H1 (cell line): ENCODE results near the gene ST8SIA2. TPM values are rescaled to one million over a fixed set of nuclear protein-coding genes. Genes with fewer than 3 reads are reported as not detected.
A peak's percentile ranks its signal among the peaks of the same experiment; 100 is the strongest.

Experiments
- CTCF ChIA-PET: fragments of 300-600 bp; sonication (Branson Sonifier 250); formaldehyde crosslinking; loops from one replicate; lab custom pipeline; 2021; ENCODE audit not compliant: partially characterized antibody; lab: Charles Lee
- POLR2A ChIA-PET: fragments of 300-600 bp; sonication (Branson Sonifier 250); formaldehyde crosslinking; loops from one replicate; lab custom pipeline; 2021; ENCODE audit warnings: inconsistent platforms; ENCODE audit not compliant: partially characterized antibody; lab: Charles Lee
- DNase-seq, 2 experiments: peaks; one replicate each; pipeline versions ENCODE4 v3.0.0 to v3.0.0-alpha.2; 2010 to 2022; ENCODE audit warnings: low spot score in 2 of 2, low read depth in 1 of 2, mixed read lengths in 1 of 2
- FAIRE-seq: peaks from 2 replicates; lab custom pipeline; 2011; peaks lifted over from hg19 to GRCh38; lab: Jason Lieb, UNC
- H2AFZ ChIP-seq: 2 replicates; pipeline ENCODE4 v1.8.1; 2012; ENCODE audit warnings: low read length, inconsistent platforms
- H2AK5ac ChIP-seq: 2 replicates; pipeline ENCODE4 v1.6.1; 2013; ENCODE audit warnings: low read depth, low read length
- H2BK120ac ChIP-seq: replicated peaks from 2 replicates; pipeline ENCODE3; 2013; ENCODE audit warnings: low read depth, low read length, inconsistent platforms
- H2BK12ac ChIP-seq: 2 replicates; pipeline ENCODE4 v1.6.1; 2013; ENCODE audit warnings: low read depth, low read length
- H2BK15ac ChIP-seq: 2 replicates; pipeline ENCODE4 v1.6.1; 2013; ENCODE audit warnings: low read length
- H2BK20ac ChIP-seq: 2 replicates; pipeline ENCODE4 v1.6.1; 2013; ENCODE audit warnings: low read length
- H2BK5ac ChIP-seq: 2 replicates; pipeline ENCODE4 v1.6.1; 2013; ENCODE audit warnings: low read depth, low read length
- H3K14ac ChIP-seq: 2 replicates; pipeline ENCODE4 v1.6.1; 2013; ENCODE audit warnings: inconsistent platforms; ENCODE audit not compliant: insufficient read length
- H3K18ac ChIP-seq: 2 replicates; pipeline ENCODE4 v1.6.1; 2013; ENCODE audit warnings: low read length; ENCODE audit errors: extremely low read depth
- H3K23ac ChIP-seq: 2 replicates; pipeline ENCODE4 v1.6.1; 2013; ENCODE audit warnings: inconsistent platforms; ENCODE audit not compliant: insufficient read length
- H3K23me2 ChIP-seq: 2 replicates; pipeline ENCODE4 v1.6.1; 2013; ENCODE audit warnings: low read depth, low read length
- H3K27ac ChIP-seq: 2 replicates; pipeline ENCODE4 v1.6.1; 2011; ENCODE audit warnings: low read depth, low read length, inconsistent platforms
- H3K27me3 ChIP-seq, 4 experiments: replicated peaks in 1 of 4; 1 replicate in 1 of 4; 2 replicates in 3 of 4; pipeline versions ENCODE4 v1.6.1 to v1.8.1; 2011 to 2013; ENCODE audit warnings: low read length in 3 of 4, mild to moderate bottlenecking in 3 of 4, inconsistent platforms in 2 of 4, mixed read lengths in 2 of 4, moderate library complexity in 1 of 4; ENCODE audit not compliant: control insufficient read depth in 3 of 4, insufficient read depth in 3 of 4; ENCODE audit errors: extremely low read depth in 1 of 4
- H3K36me3 ChIP-seq, 4 experiments: 2 replicates each; pipeline versions ENCODE4 v1.6.1 to v1.8.1; 2011 to 2013; ENCODE audit warnings: mild to moderate bottlenecking in 4 of 4, low read length in 3 of 4, moderate library complexity in 2 of 4, control low read depth in 1 of 4, inconsistent platforms in 1 of 4; ENCODE audit not compliant: insufficient read depth in 4 of 4, control insufficient read depth in 2 of 4
- H3K4ac ChIP-seq: replicated peaks from 2 replicates; pipeline ENCODE3; 2013; ENCODE audit warnings: low read length, low read depth, mixed read lengths, inconsistent platforms; ENCODE audit not compliant: insufficient read length
- H3K4me1 ChIP-seq, 4 experiments: replicated peaks in 1 of 4; 1 replicate in 1 of 4; 2 replicates in 3 of 4; pipeline versions ENCODE4 v1.6.1 to v1.8.1; 2011 to 2013; ENCODE audit warnings: low read length in 3 of 4, inconsistent platforms in 2 of 4, mixed read lengths in 1 of 4; ENCODE audit not compliant: insufficient read depth in 4 of 4, control insufficient read depth in 3 of 4
- H3K4me2 ChIP-seq, 2 experiments: 2 replicates each; pipeline versions ENCODE4 v1.6.1 to v1.8.1; 2011 to 2013; ENCODE audit warnings: low read depth in 2 of 2, low read length in 2 of 2, control low read depth in 1 of 2, inconsistent platforms in 1 of 2, mild to moderate bottlenecking in 1 of 2; ENCODE audit not compliant: insufficient read depth in 1 of 2
- H3K4me3 ChIP-seq, 4 experiments: fragments of 200-600, 300-600 bp in 1 of 4; sonication (generic), shearing (Covaris generic), sonication (Bioruptor Twin) in 1 of 4; 2 replicates each; pipeline versions ENCODE4 v1.5.1 to v1.8.1; 2011 to 2016; ENCODE audit warnings: low read length in 4 of 4, low read depth in 3 of 4, control low read depth in 2 of 4, inconsistent platforms in 2 of 4, mild to moderate bottlenecking in 2 of 4, mixed read lengths in 1 of 4, moderate library complexity in 1 of 4; ENCODE audit not compliant: insufficient read depth in 2 of 4; ENCODE audit errors: extremely low read depth in 1 of 4
- H3K56ac ChIP-seq: replicated peaks from 2 replicates; pipeline ENCODE3; 2013; ENCODE audit warnings: low read depth, mild to moderate bottlenecking, mixed read lengths, low read length, inconsistent platforms; ENCODE audit not compliant: insufficient read length
- H3K79me1 ChIP-seq: 2 replicates; pipeline ENCODE4 v1.6.1; 2013; ENCODE audit warnings: low read depth, low read length, control low read depth
- H3K79me2 ChIP-seq, 2 experiments: 2 replicates each; pipeline versions ENCODE4 v1.6.1 to v1.8.1; 2012 to 2013; ENCODE audit warnings: low read length in 2 of 2, mild to moderate bottlenecking in 2 of 2, inconsistent platforms in 1 of 2; ENCODE audit not compliant: insufficient read depth in 2 of 2, control insufficient read depth in 1 of 2
- H3K9ac ChIP-seq, 4 experiments: replicated peaks in 1 of 4; 1 replicate in 1 of 4; 2 replicates in 3 of 4; pipeline versions ENCODE4 v1.6.1 to v1.8.1; 2011 to 2013; ENCODE audit warnings: low read depth in 3 of 4, low read length in 3 of 4, control low read depth in 2 of 4, mild to moderate bottlenecking in 2 of 4, moderate library complexity in 2 of 4, inconsistent platforms in 1 of 4; ENCODE audit errors: extremely low read depth in 1 of 4
- H3K9me3 ChIP-seq, 2 experiments: 2 replicates each; pipeline versions ENCODE4 v1.6.1 to v1.8.1; 2012 to 2013; ENCODE audit warnings: mild to moderate bottlenecking in 2 of 2, moderate library complexity in 2 of 2, control low read depth in 1 of 2, inconsistent platforms in 1 of 2, low read depth in 1 of 2, low read length in 1 of 2, mixed read lengths in 1 of 2; ENCODE audit not compliant: insufficient read depth in 2 of 2
- H4K20me1 ChIP-seq, 2 experiments: replicated peaks in 1 of 2; 2 replicates each; pipeline versions ENCODE3 to v1.8.1; 2011 to 2013; ENCODE audit warnings: inconsistent platforms in 2 of 2, low read length in 2 of 2, mild to moderate bottlenecking in 1 of 2; ENCODE audit not compliant: insufficient read depth in 2 of 2, control insufficient read depth in 1 of 2
- H4K5ac ChIP-seq: 2 replicates; pipeline ENCODE4 v1.6.1; 2013; ENCODE audit warnings: low read length, low read depth, mixed read lengths, inconsistent platforms; ENCODE audit not compliant: insufficient read length
- H4K8ac ChIP-seq: 2 replicates; pipeline ENCODE4 v1.8.0; 2013; ENCODE audit warnings: mild to moderate bottlenecking, moderate library complexity, low read length, inconsistent platforms; ENCODE audit not compliant: insufficient read depth; ENCODE audit errors: extremely low read depth
- H4K91ac ChIP-seq: replicated peaks from 2 replicates; pipeline ENCODE3; 2013; ENCODE audit warnings: low read length, mixed read lengths, inconsistent platforms; ENCODE audit not compliant: insufficient read length
- ATF2 ChIP-seq: IDR thresholded peaks from 2 replicates; pipeline ENCODE4 v1.6.1; 2012; ENCODE audit warnings: low read length, inconsistent platforms
- CBX5 ChIP-seq: fragments of 300-800, 300-1000 bp; sonication (generic); IDR thresholded peaks from 2 replicates; pipeline ENCODE4 v1.7.1; 2016; ENCODE audit warnings: antibody characterized with exemption, low read length, low read depth
- GTF2F1 ChIP-seq: IDR thresholded peaks from 2 replicates; pipeline ENCODE4 v1.6.1; 2012; ENCODE audit warnings: low read depth, low read length, improper control_type of control experiment, borderline replicate concordance
- KDM1A ChIP-seq: fragments of 200-600, 300-600 bp; sonication (generic); IDR thresholded peaks from 2 replicates; pipeline ENCODE4 v1.7.1; 2016; ENCODE audit warnings: mild to moderate bottlenecking, low read length, borderline replicate concordance
- KDM5A ChIP-seq: fragments of 200-600 bp; IDR thresholded peaks from 2 replicates; pipeline ENCODE4 v1.7.1; 2012; ENCODE audit warnings: mild to moderate bottlenecking, low read length, inconsistent platforms, mixed read lengths
- POLR2A ChIP-seq, 2 experiments: IDR thresholded peaks; 1 replicate in 1 of 2; 2 replicates in 1 of 2; pipeline ENCODE4 v1.6.1; 2011; ENCODE audit warnings: low read depth in 2 of 2, low read length in 2 of 2, mild to moderate bottlenecking in 2 of 2; ENCODE audit errors: control extremely low read depth in 1 of 2
- USF2 ChIP-seq: IDR thresholded peaks from 2 replicates; pipeline ENCODE4 v1.6.1; 2011; ENCODE audit warnings: low read length, improper control_type of control experiment
- WGBS, 2 experiments: shearing (Covaris generic) in 1 of 2; methylation state at CpG; one replicate each; pipeline versions ENCODE4 v1.1.6 to v1.1.7; 2013 to 2015; ENCODE audit warnings: low lambda C conversion rate in 2 of 2, mixed read lengths in 2 of 2, inconsistent platforms in 1 of 2, low coverage in 1 of 2, missing lambda C conversion rate in 1 of 2; ENCODE audit not compliant: insufficient replicate concordance in 2 of 2, insufficient coverage in 1 of 2, insufficient read length in 1 of 2; ENCODE audit errors: extremely low coverage in 1 of 2, missing lambda C conversion rate in 1 of 2; 5-methylcytosine and 5-hydroxymethylcytosine counted together
- polyA plus RNA-seq, 7 experiments: library from polyadenylated mRNA; depleted of rRNA in 3 of 7; stranded (reverse) in 5 of 7; unstranded in 2 of 7; fragments of >200 nt in 5 of 7; fragments of 200-250 nt in 2 of 7; gene quantifications; 1 replicate in 5 of 7; 2 replicates in 1 of 7; 4 replicates in 1 of 7; pipeline versions ENCODE4 v1.2.1 to v1.2.3, GENCODE V29; 2011 to 2013; ENCODE audit warnings: missing spikeins in 2 of 7, mixed read lengths in 2 of 7
- total RNA-seq: library from RNA; stranded (reverse); fragmentation: NEBNext Ultra II Directional; extraction: Animal tissue kit (Norgen Biotek cat#: 25700); gene quantifications from 2 replicates; pipeline ENCODE4 v1.2.1, GENCODE V29; 2021

ST8SIA2 gene
- total and polyA plus RNA-seq, 2 of the 8 experiments (the other 6 are each of a cell fraction or from before 2014, with no cell fraction given) = 3.0 to 4.5 TPM

DNA sequence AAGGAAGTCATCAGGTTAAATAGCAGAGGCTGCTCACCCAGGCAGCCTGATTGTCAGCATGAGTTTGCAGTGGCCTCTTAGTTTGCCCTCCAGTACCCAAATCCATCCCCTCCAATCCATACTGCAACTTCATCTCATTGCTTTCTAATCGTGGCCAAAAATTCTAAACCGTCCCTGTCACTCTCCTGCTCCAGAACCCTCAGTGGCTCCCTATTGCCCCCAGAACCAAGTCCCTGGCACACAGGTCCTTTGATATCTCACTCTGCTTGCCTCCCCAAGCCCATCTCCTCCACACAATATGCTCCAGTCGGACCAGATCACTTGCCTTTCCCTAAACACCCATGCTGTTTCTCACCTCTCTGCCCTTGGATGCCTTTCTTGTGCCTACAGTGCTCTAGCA is 49.7 kb downstream of the ST8SIA2 start:
- Histone ChIP-seq H3K4me2 (no peak overlapping the region), H3K56ac (no peak overlapping the region)
- no peak for FAIRE-seq

More for the DNA sequence above, 49.7 kb downstream of the ST8SIA2 start:
- H3K27me3 ChIP-seq = no peaks in the 10 kb centered on the region
- no peaks in the 10 kb centered on the region for H4K20me1 ChIP-seq
- H3K9me3 ChIP-seq = no peaks in the 10 kb centered on the region
- no peak overlapping the region for H3K4ac ChIP-seq
- H4K5ac ChIP-seq = no peak overlapping the region
- no peak overlapping the region; the same call in 1 of the 2 replicates for H4K8ac ChIP-seq
- H3K4me1 ChIP-seq = no peaks in the 10 kb centered on the region
- H3K27ac ChIP-seq = no peak overlapping the region
- H3K14ac ChIP-seq = no peak overlapping the region
- no peak overlapping the region for H2BK20ac ChIP-seq
- H3K18ac ChIP-seq = no peak overlapping the region
- TF ChIP-seq GTF2F1 (no peak), KDM1A (peak; percentile 44; the same call in 1 of the 2 replicates), ATF2 (no peak), KDM5A (no peak), POLR2A (IDR thresholded peaks at IDR 0.05; ENCODE audit: control extremely low read depth in 1 of 2, low read depth in 2 of 2, low read length in 2 of 2) (no peak), USF2 (no peak), CBX5 (no peak)
- no peak overlapping the region for H2BK5ac ChIP-seq
- no peak overlapping the region for H2AK5ac ChIP-seq
- ChIA-PET POLR2A (interaction anchor here (1.4 kb wide), 1 partner anchor 19 kb away, joined by 4 read pairs; no protein-coding TSS in a partner anchor), CTCF (interaction anchor here (1.2 kb wide), 1 partner anchor 18 kb away, joined by 7 read pairs; no protein-coding TSS in a partner anchor)
- H3K9ac ChIP-seq = no peak overlapping the region
- H3K36me3 ChIP-seq = no peaks in the 10 kb centered on the region
- no peak for DNase-seq
- WGBS, 2 experiments = 89% methylated on average over 3 of the region's 3 CpGs; no CpG with 5 or more reads in 1 of the 2 experiments
- no peak overlapping the region for H2BK12ac ChIP-seq
- H2BK120ac ChIP-seq = no peak overlapping the region
- no peaks in the 10 kb centered on the region for H3K23me2 ChIP-seq
- no peak overlapping the region for H4K91ac ChIP-seq
- no peaks in the 10 kb centered on the region; the same call in 1 of the 2 replicates for H3K79me1 ChIP-seq
- no peak overlapping the region for H2AFZ ChIP-seq
- H2BK15ac ChIP-seq = no peak overlapping the region
- H3K79me2 ChIP-seq = no peaks in the 10 kb centered on the region
- no peak overlapping the region for H3K23ac ChIP-seq
- H3K4me3 ChIP-seq = no peak overlapping the region
